Measurements from ENCODE around the gene MPG. TPM values are rescaled to one million over a fixed set of nuclear protein-coding genes. Genes with fewer than 3 reads are reported as not detected.

MPG gene

DNA sequence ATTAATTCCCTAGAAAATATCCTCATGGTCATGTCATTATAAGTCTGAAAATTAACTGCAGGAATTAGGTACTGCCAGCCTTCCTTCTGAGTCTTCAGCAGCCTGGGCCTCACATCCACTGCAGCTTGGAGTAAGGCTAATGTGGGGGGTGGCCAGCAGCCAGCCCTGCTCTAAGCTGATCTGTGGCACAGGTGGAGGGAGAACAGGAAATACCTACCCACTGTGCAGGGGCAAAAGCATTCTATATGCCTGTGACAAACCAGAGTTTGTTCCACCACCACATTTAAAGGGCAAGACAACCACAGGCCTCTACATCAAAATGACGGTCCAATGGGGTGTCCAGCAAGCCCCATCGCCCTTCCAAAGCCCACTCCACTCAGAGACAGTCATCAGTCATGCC lies 51.0 kb downstream of the MPG start:
- no peaks in the 10 kb centered on the region for H3K4me1 ChIP-seq (ENCODE audit: control insufficient read depth, insufficient read depth, low read length)
- H3K27me3 ChIP-seq (ENCODE audit: control insufficient read depth, insufficient read depth, low read length): no peaks in the 10 kb centered on the region
- H3K36me3 ChIP-seq (ENCODE audit: insufficient read depth, low read length): no peaks in the 10 kb centered on the region
- H3K9me3 ChIP-seq (replicated peaks; ENCODE audit: low read length): no peaks in the 10 kb centered on the region
- H3K4me2 ChIP-seq (ENCODE audit: low read length): no peak overlapping the region
- no peak overlapping the region for H3K9ac ChIP-seq (ENCODE audit: low read depth, low read length)
- H3K4me3 ChIP-seq (ENCODE audit: low read length): no peak overlapping the region

DNA sequence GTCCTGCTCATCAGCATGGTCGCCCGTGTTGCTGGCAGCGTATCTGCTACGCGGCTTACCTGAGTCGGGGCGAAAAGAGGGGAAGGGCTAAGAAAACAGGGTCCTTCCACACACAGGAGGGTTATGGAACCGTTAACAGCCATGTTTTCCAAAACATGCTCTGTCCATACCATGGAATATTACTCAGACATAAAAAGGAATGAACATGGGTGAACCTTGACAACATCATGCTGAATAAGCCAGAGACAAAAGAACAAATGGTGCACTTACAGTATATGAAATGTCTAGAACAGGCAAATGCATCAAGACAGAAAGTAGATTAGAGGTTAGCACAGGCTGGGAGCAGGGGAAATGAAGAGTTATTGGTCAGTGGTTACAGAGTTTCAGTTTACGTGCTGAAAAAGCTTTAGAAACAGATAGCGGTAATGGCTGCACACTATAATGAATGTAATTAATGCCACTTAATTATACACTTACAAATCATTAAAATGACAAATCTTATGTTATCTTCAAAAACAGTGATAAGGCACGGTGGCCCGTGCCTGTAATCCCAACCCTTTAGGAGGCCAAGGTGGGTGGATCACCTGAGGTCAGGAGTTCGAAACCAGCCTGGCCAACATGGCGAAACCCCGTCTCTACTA lies 52.6 kb downstream of the MPG start:
- no peaks in the 10 kb centered on the region for H3K36me3 ChIP-seq (ENCODE audit: insufficient read depth, low read length)
- no peaks in the 10 kb centered on the region for H3K27me3 ChIP-seq (ENCODE audit: control insufficient read depth, insufficient read depth, low read length)
- H3K4me2 ChIP-seq (ENCODE audit: low read length): no peak overlapping the region
- H3K4me3 ChIP-seq (ENCODE audit: low read length): no peak overlapping the region
- no peaks in the 10 kb centered on the region for H3K9me3 ChIP-seq (replicated peaks; ENCODE audit: low read length)
- no peaks in the 10 kb centered on the region for H3K4me1 ChIP-seq (ENCODE audit: control insufficient read depth, insufficient read depth, low read length)
- no peak overlapping the region for H3K9ac ChIP-seq (ENCODE audit: low read depth, low read length)

DNA sequence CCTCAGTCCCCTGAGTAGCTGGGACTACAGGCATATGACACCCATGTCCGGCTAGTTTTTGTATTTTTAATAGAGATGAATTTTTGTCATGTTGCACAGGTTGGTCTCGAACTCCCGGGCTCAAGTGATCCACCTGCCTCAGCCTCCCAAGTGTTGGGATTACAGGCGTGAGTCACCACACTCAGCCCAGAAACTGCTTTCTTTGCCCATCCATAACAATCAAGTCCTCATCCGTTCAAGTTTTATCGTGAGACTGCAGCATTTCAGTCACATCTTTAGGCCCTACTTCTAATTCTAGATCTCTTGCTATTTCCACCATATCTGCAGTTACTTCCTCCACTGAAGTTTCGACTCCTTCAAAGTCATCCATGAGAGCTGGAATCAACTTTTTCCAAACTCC lies 54.1 kb downstream of the MPG start:
- Histone ChIP-seq H3K9ac (ENCODE audit: low read depth, low read length) (no peak overlapping the region), H3K4me2 (ENCODE audit: low read length) (no peak overlapping the region), H3K36me3 (ENCODE audit: insufficient read depth, low read length) (no peaks in the 10 kb centered on the region), H3K4me3 (ENCODE audit: low read length) (no peak overlapping the region), H3K9me3 (replicated peaks; ENCODE audit: low read length) (no peaks in the 10 kb centered on the region), H3K27me3 (ENCODE audit: control insufficient read depth, insufficient read depth, low read length) (no peaks in the 10 kb centered on the region), H3K4me1 (ENCODE audit: control insufficient read depth, insufficient read depth, low read length) (peaks cover 3% of the 10 kb centered on the region)

DNA sequence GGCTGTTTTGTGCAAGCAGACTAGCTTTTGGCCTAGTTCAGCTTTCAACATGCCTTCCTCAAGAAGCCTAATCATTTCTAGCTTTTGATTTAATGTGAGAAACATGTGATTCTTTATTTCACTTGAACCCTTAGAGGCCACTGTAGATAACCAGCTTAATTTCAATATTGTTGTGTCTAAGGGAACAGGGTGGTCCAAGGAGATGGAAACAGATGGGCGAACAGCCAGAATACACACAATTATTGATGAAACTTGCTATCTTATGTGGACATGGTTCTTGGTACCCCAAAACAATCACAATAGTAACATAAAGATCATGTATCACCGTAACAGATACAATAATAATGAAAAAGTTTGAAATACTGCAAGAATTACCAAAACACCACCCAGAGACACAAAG lies 55.7 kb downstream of the MPG start:
- Histone ChIP-seq H3K9me3 (replicated peaks; ENCODE audit: low read length) (no peaks in the 10 kb centered on the region), H3K4me1 (ENCODE audit: control insufficient read depth, insufficient read depth, low read length) (peaks cover 3% of the 10 kb centered on the region), H3K4me2 (ENCODE audit: low read length) (no peak overlapping the region), H3K4me3 (ENCODE audit: low read length) (no peak overlapping the region), H3K9ac (ENCODE audit: low read depth, low read length) (no peak overlapping the region), H3K36me3 (ENCODE audit: insufficient read depth, low read length) (no peaks in the 10 kb centered on the region), H3K27me3 (ENCODE audit: control insufficient read depth, insufficient read depth, low read length) (no peaks in the 10 kb centered on the region)

Small RNAs within 50 kb of the gene (small RNA-seq; reads per million reads assigned to genes)
- not detected for gene Z69720.2

Measured in skeletal muscle satellite cell (primary cell).